CD4-positive, alpha-beta T cell treated with Interleukin-10 for 1 hour (primary cell): ENCODE data around the gene CAMK1D.
A peak's percentile ranks its signal among the peaks of the same experiment; 100 is the strongest.

Source experiments
- DNase-seq: peaks from one replicate; pipeline ENCODE4 v3.0.0-alpha.2; 2020

CAMK1D gene

GRCh38 chr10:12602521-12602920 is 253.2 kb downstream of the CAMK1D start:
- no peak for DNase-seq

GRCh38 chr10:12603766-12604470 is 254.6 kb downstream of the CAMK1D start:
- DNase-seq, result no peak

- peak; percentile 44 for DNase-seq
Measured at GRCh38 chr10:12605580-12606405, 256.4 kb downstream of the CAMK1D start.

- no peak for DNase-seq
Measured at GRCh38 chr10:12606461-12606860, 257.1 kb downstream of the CAMK1D start.

- DNase-seq, result no peak
Measured at GRCh38 chr10:12608761-12609160, 259.4 kb downstream of the CAMK1D start.

- DNase-seq, result no peak
Measured at GRCh38 chr10:12609435-12609834, 260.1 kb downstream of the CAMK1D start.

GRCh38 chr10:12613136-12613535 is 263.8 kb downstream of the CAMK1D start:
- DNase-seq, result no peak

- no peak for DNase-seq
Measured at GRCh38 chr10:12614177-12614995, 265.0 kb downstream of the CAMK1D start.

GRCh38 chr10:12615296-12616220 is 266.2 kb downstream of the CAMK1D start:
- DNase-seq, result no peak

GRCh38 chr10:12617191-12618175 is 268.1 kb downstream of the CAMK1D start:
- no peak for DNase-seq

GRCh38 chr10:12622016-12622415 is 272.7 kb downstream of the CAMK1D start:
- no peak for DNase-seq

GRCh38 chr10:12622691-12623090 is 273.3 kb downstream of the CAMK1D start:
- DNase-seq, result no peak

GRCh38 chr10:12625393-12626023 is 276.2 kb downstream of the CAMK1D start:
- DNase-seq, result no peak

- no peak for DNase-seq
Measured at GRCh38 chr10:12628153-12628552, 278.8 kb downstream of the CAMK1D start.

- no peak for DNase-seq
Measured at GRCh38 chr10:12628964-12629766, 279.8 kb downstream of the CAMK1D start.

- no peak for DNase-seq
Measured at GRCh38 chr10:12629767-12630165, 280.4 kb downstream of the CAMK1D start.

- DNase-seq, result no peak
Measured at GRCh38 chr10:12631216-12631615, 281.9 kb downstream of the CAMK1D start.

GRCh38 chr10:12631787-12632562 is 282.6 kb downstream of the CAMK1D start:
- DNase-seq, result no peak
